ENCODE measurements around the gene RAMP3. TPM values are rescaled to one million over a fixed set of nuclear protein-coding genes. Genes with fewer than 3 reads are reported as not detected.
A peak's percentile ranks its signal among the peaks of the same experiment; 100 is the strongest.
"Not testable (repeated sequence)": the region's sequence is repeated elsewhere in the genome, so short reads cannot be mapped to it uniquely, and the experiment has no call there.

RAMP3 gene
- total and polyA plus RNA-seq, 4 donors: 8.9 to 12.4 (median 10.3) TPM

DNA sequence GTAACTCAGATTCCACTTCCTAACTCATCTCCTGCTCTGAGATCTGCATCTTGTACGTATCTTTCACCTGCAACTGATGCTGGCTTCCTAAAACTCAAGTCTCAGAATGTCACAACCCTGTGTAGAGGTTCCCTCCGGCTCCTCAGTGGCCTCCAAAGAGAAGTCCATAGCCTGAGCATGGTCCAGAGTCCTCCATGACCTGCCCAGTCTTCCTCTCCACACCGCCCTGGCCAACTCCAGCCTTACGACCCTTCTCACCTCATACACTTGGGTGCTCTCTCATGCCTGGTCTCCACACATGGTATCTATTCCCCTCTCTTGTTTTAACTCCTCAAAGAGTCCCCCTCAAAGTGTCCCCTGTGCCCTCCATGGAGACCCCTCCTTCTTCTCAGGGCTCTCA is 41.9 kb downstream of the RAMP3 start:
- no peak for DNase-seq (ENCODE audit: low read depth in 4 of 6, low spot score in 6 of 6)
- H3K27me3 ChIP-seq (ENCODE audit: control insufficient read depth, insufficient read depth, low read length): no peaks in the 10 kb centered on the region
- no peaks in the 10 kb centered on the region for H3K9me3 ChIP-seq (ENCODE audit: control insufficient read depth, insufficient read depth, low read length)
- no peak overlapping the region for H3K27ac ChIP-seq (ENCODE audit: low read depth, low read length)
- no peak overlapping the region for H3K4me3 ChIP-seq (ENCODE audit: low read depth, low read length)
- H3K36me3 ChIP-seq (ENCODE audit: control insufficient read depth, insufficient read depth, low read length): no peaks in the 10 kb centered on the region
- H3K4me1 ChIP-seq (ENCODE audit: control insufficient read depth, insufficient read depth, low read length): peaks cover 3% of the 10 kb centered on the region
- 93% methylated on average over 4 of the region's 4 CpGs for WGBS (ENCODE audit: insufficient coverage)

DNA sequence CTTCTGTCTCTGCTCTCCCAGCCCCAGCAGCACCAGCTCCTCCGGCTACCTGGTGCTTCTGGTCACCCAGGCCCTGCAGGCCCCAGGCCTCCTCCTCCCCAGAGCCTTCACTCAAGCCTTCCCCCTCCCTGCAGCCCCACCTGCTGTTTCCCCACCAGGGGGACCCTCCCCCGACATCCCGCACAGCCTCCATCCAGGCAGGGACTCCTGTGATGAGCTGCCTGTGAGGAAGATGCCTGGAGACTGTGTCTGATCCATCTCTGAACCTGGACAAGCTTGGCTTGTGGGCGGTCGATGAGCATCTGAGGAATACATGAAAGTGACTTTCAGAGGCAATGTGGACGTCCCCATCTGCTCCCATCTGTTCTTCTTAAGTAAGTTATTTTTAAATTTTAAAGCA is 45.0 kb downstream of the RAMP3 start:
- WGBS (ENCODE audit: insufficient coverage): 78% methylated on average over 3 of the region's 6 CpGs
- Histone ChIP-seq H3K36me3 (ENCODE audit: control insufficient read depth, insufficient read depth, low read length) (no peaks in the 10 kb centered on the region), H3K9me3 (ENCODE audit: control insufficient read depth, insufficient read depth, low read length) (no peaks in the 10 kb centered on the region), H3K27ac (ENCODE audit: low read depth, low read length) (no peak overlapping the region), H3K27me3 (ENCODE audit: control insufficient read depth, insufficient read depth, low read length) (no peaks in the 10 kb centered on the region), H3K4me3 (ENCODE audit: low read depth, low read length) (no peak overlapping the region), H3K4me1 (ENCODE audit: control insufficient read depth, insufficient read depth, low read length) (peaks cover 3% of the 10 kb centered on the region)
- DNase-seq (ENCODE audit: low read depth in 4 of 6, low spot score in 6 of 6): peak in 1 of 6 donors; percentile 83

DNA sequence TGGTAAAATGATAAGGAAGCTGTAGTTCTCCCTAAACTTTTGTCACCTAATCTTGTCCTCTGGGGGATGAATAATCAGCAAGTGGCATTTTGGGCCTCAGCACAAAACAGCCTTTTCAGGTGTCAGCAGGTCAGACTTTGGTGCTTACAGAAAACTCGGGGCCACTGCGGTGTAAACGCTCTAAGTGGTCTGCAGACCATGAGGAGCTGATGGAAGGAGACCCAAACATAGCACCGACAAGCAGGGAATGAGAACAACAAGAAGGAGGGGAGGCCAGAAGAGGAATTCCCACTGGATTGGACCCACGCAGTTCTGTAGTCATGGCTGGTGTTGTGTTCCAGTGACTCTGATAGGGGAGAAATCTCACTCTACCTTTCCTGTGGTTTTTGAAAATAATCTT is 45.4 kb downstream of the RAMP3 start:
- no peaks in the 10 kb centered on the region for H3K36me3 ChIP-seq (ENCODE audit: control insufficient read depth, insufficient read depth, low read length)
- WGBS (ENCODE audit: insufficient coverage): 88% methylated on average over 5 of the region's 5 CpGs
- H3K27ac ChIP-seq (ENCODE audit: low read depth, low read length): no peak overlapping the region
- H3K4me3 ChIP-seq (ENCODE audit: low read depth, low read length): no peak overlapping the region
- peaks cover 3% of the 10 kb centered on the region for H3K4me1 ChIP-seq (ENCODE audit: control insufficient read depth, insufficient read depth, low read length)
- DNase-seq (ENCODE audit: low read depth in 4 of 6, low spot score in 6 of 6): peak in 1 of 6 donors; percentile 47
- H3K27me3 ChIP-seq (ENCODE audit: control insufficient read depth, insufficient read depth, low read length): no peaks in the 10 kb centered on the region
- no peaks in the 10 kb centered on the region for H3K9me3 ChIP-seq (ENCODE audit: control insufficient read depth, insufficient read depth, low read length)

DNA sequence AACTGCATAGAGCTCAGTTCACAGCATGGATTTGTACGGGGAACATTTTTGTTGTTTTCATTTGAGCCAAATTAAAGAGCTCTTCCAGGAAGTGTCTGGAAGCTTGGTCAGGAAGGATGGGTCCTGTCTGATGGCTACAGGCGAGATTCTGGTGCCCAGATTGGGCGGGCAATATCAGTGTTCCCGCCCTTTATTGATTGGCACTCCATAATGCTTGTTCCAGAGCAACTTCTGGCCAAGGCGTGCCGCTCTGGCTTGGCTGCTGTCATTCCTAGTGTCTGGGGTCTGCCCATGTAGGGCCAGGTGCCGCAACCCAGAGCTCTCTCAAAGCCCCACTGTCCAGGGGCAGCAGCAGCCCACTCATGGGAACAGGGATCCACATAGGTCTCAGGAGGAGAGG is 45.9 kb downstream of the RAMP3 start:
- Histone ChIP-seq H3K27ac (ENCODE audit: low read depth, low read length) (no peak overlapping the region), H3K9me3 (ENCODE audit: control insufficient read depth, insufficient read depth, low read length) (no peaks in the 10 kb centered on the region), H3K36me3 (ENCODE audit: control insufficient read depth, insufficient read depth, low read length) (no peaks in the 10 kb centered on the region), H3K4me3 (ENCODE audit: low read depth, low read length) (no peak overlapping the region), H3K27me3 (ENCODE audit: control insufficient read depth, insufficient read depth, low read length) (no peaks in the 10 kb centered on the region), H3K4me1 (ENCODE audit: control insufficient read depth, insufficient read depth, low read length) (peaks cover 3% of the 10 kb centered on the region)
- no peak for DNase-seq (ENCODE audit: low read depth in 4 of 6, low spot score in 6 of 6)
- WGBS (ENCODE audit: insufficient coverage): 89% methylated on average over 7 of the region's 7 CpGs

DNA sequence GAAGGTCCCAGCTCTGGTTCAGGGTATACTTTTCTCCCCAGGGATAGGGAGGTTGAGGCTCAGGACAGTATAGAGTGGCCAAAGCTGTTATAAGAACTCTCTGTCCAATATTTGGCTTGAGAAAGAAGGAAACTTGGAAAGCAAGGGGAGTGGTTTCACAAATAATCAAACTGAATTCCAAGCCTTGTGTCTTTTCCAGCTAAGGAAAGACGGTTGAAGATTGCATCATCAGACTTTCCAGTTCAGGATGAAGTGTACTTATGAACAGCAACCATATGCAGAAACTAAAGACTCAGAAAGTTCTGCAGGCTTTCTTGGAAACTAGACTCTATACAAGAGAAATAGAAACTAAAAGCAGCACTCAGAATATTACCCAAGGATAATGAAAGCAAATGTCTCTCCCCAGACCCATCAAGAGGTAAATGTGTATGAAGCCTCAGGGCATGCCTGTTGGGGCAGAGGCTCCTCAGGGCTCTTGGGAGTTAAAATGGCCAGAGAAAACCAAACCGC is 46.4 kb downstream of the RAMP3 start:
- Histone ChIP-seq H3K4me1 (ENCODE audit: control insufficient read depth, insufficient read depth, low read length) (peaks cover 3% of the 10 kb centered on the region), H3K36me3 (ENCODE audit: control insufficient read depth, insufficient read depth, low read length) (no peaks in the 10 kb centered on the region), H3K4me3 (ENCODE audit: low read depth, low read length) (no peak overlapping the region), H3K9me3 (ENCODE audit: control insufficient read depth, insufficient read depth, low read length) (no peaks in the 10 kb centered on the region), H3K27me3 (ENCODE audit: control insufficient read depth, insufficient read depth, low read length) (no peaks in the 10 kb centered on the region), H3K27ac (ENCODE audit: low read depth, low read length) (no peak overlapping the region)
- 57% methylated on average over 1 of the region's 2 CpGs for WGBS (ENCODE audit: insufficient coverage)
- no peak for DNase-seq (ENCODE audit: low read depth in 4 of 6, low spot score in 6 of 6)

DNA sequence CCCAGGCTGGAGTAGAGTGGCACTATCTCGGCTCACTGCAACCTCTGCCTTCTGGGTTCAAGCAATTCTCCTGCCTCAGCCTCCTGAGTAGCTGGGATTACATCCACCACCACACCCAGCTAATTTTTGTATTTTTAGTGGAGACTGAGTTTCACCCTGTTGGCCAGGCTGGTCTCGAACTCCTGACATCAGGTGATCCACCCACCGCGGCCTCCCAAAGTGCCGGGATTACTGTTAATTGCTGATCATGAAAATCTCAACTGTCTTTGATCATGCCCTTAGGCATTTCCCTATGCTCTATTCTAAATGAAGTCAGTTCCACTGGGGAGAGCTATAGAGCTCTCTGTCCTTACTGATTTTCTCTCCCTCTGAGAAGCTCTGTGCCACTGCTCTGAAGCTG is 48.7 kb downstream of the RAMP3 start:
- not testable (repeated sequence) for H3K36me3 ChIP-seq (ENCODE audit: control insufficient read depth, insufficient read depth, low read length); DNase-seq (ENCODE audit: low read depth in 4 of 6, low spot score in 6 of 6); H3K4me3 ChIP-seq (ENCODE audit: low read depth, low read length); H3K27me3 ChIP-seq (ENCODE audit: control insufficient read depth, insufficient read depth, low read length); H3K4me1 ChIP-seq (ENCODE audit: control insufficient read depth, insufficient read depth, low read length); H3K27ac ChIP-seq (ENCODE audit: low read depth, low read length); H3K9me3 ChIP-seq (ENCODE audit: control insufficient read depth, insufficient read depth, low read length)
- WGBS (ENCODE audit: insufficient coverage): no CpG with 5 or more reads among the region's 5 CpGs

DNA sequence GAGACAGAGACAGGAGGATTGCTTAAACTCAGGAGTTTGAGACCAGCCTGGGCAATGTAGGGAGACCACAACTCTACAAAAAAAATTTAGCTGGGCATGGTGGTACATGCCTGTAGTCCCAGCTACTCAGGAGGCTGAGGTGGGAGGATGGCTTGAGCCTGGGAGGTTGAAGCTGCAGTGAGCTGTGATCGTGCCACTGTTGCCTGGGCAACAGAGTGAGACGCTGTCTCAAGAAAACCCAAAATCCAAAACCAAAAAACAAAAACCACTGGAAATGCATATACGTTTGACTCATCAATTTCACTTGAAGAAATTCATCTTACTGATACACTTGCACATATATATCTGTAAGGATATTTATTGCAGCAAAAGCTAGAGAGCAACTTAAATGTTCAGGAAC is 52.3 kb downstream of the RAMP3 start:
- not testable (repeated sequence) for DNase-seq (ENCODE audit: low read depth in 4 of 6, low spot score in 6 of 6); H3K27ac ChIP-seq (ENCODE audit: low read depth, low read length)

DNA sequence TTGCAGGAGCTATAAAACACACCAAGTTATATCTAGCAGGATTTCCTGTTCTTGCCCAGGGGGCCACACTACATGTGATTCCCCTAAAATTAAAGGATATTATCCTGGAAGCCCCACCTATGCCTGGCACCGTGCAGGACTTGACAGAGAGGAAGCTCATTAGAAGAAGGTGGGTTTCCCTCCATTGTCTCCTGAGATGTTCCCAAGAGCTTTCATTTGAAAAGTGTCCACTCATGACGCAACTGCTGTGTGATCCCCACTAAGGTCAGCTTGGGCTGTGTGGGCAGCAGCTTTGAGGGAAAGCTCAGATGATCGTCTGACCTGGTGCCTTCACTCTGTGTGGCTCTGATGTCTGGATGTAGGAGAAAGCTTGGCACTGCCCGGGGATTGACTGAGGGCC is 53.5 kb downstream of the RAMP3 start:
- H3K36me3 ChIP-seq (ENCODE audit: control insufficient read depth, insufficient read depth, low read length): no peaks in the 10 kb centered on the region
- peaks cover under 1% of the 10 kb centered on the region for H3K4me1 ChIP-seq (ENCODE audit: control insufficient read depth, insufficient read depth, low read length)
- H3K27ac ChIP-seq (ENCODE audit: low read depth, low read length): no peak overlapping the region
- H3K9me3 ChIP-seq (ENCODE audit: control insufficient read depth, insufficient read depth, low read length): no peaks in the 10 kb centered on the region
- H3K27me3 ChIP-seq (ENCODE audit: control insufficient read depth, insufficient read depth, low read length): no peaks in the 10 kb centered on the region
- no peak overlapping the region for H3K4me3 ChIP-seq (ENCODE audit: low read depth, low read length)
- WGBS (ENCODE audit: insufficient coverage): 49% methylated on average over 4 of the region's 4 CpGs
- DNase-seq (ENCODE audit: low read depth in 4 of 6, low spot score in 6 of 6): no peak

More for the DNA sequence above, 52.3 kb downstream of the RAMP3 start:
- H3K4me3 ChIP-seq (ENCODE audit: low read depth, low read length); H3K9me3 ChIP-seq (ENCODE audit: control insufficient read depth, insufficient read depth, low read length); H3K27me3 ChIP-seq (ENCODE audit: control insufficient read depth, insufficient read depth, low read length); H3K36me3 ChIP-seq (ENCODE audit: control insufficient read depth, insufficient read depth, low read length); H3K4me1 ChIP-seq (ENCODE audit: control insufficient read depth, insufficient read depth, low read length): not testable (repeated sequence)
- WGBS (ENCODE audit: insufficient coverage): no CpG with 5 or more reads among the region's 3 CpGs

DNA sequence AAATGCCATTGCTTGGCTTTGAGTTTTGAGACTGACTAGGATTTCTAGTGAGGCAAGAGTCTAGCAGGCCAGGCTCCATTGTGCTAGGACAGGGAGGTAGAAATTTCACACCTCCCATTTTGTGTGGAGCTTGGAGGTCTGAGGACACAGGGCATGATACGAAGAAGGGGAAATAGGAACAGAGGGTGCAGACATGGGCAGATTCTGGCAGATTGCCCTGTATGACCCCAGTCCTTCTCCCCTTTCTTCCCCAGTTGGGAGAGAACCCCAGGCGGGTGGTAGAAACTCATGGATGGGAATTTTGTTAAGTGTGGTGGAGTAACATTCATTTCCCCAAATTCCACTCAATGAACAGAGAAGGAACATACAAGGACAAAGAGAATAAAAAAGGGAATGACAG is 54.4 kb downstream of the RAMP3 start:
- Histone ChIP-seq H3K4me3 (ENCODE audit: low read depth, low read length) (no peak overlapping the region), H3K27ac (ENCODE audit: low read depth, low read length) (no peak overlapping the region), H3K9me3 (ENCODE audit: control insufficient read depth, insufficient read depth, low read length) (no peaks in the 10 kb centered on the region), H3K27me3 (ENCODE audit: control insufficient read depth, insufficient read depth, low read length) (no peaks in the 10 kb centered on the region), H3K36me3 (ENCODE audit: control insufficient read depth, insufficient read depth, low read length) (no peaks in the 10 kb centered on the region), H3K4me1 (ENCODE audit: control insufficient read depth, insufficient read depth, low read length) (peaks cover 10% of the 10 kb centered on the region)
- WGBS (ENCODE audit: insufficient coverage): no CpG with 5 or more reads among the region's 2 CpGs
- DNase-seq (ENCODE audit: low read depth in 4 of 6, low spot score in 6 of 6): no peak

DNA sequence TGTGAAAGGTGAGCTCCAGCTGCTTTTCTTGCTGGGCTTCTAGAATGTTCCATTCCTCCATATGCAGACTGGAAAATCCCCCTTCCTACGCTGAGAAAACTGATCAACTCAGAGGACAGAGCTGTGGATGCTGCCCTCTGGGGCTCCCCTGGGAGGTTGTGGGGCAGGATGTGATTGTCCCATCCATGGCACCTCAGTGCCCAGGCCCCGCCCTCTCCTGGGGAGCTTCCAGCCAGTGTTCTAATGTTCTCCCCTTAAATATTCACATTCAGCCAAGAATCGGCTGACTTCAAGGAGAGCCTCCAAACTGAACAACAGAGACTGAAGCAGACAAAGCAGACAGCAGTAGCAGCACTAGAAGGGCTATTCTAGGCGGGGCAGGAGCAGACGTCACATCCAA is 55.0 kb downstream of the RAMP3 start:
- H3K27ac ChIP-seq (ENCODE audit: low read depth, low read length): no peak overlapping the region
- peaks cover 15% of the 10 kb centered on the region for H3K4me1 ChIP-seq (ENCODE audit: control insufficient read depth, insufficient read depth, low read length)
- H3K27me3 ChIP-seq (ENCODE audit: control insufficient read depth, insufficient read depth, low read length): no peaks in the 10 kb centered on the region
- no peaks in the 10 kb centered on the region for H3K36me3 ChIP-seq (ENCODE audit: control insufficient read depth, insufficient read depth, low read length)
- no peaks in the 10 kb centered on the region for H3K9me3 ChIP-seq (ENCODE audit: control insufficient read depth, insufficient read depth, low read length)
- no peak overlapping the region for H3K4me3 ChIP-seq (ENCODE audit: low read depth, low read length)
- 75% methylated on average over 3 of the region's 5 CpGs for WGBS (ENCODE audit: insufficient coverage)
- DNase-seq (ENCODE audit: low read depth in 4 of 6, low spot score in 6 of 6): no peak
